GM18868 (cell line): Measurements from ENCODE around the gene NTM.

ENCODE experiments used
- ATAC-seq: cut with Tn5 transposase; IDR thresholded peaks from one replicate; pipeline ENCODE4 v1.9.1; 2021; ENCODE audit warnings: mild to moderate bottlenecking, moderate library complexity; ENCODE audit not compliant: unreplicated experiment

Gene NTM

DNA sequence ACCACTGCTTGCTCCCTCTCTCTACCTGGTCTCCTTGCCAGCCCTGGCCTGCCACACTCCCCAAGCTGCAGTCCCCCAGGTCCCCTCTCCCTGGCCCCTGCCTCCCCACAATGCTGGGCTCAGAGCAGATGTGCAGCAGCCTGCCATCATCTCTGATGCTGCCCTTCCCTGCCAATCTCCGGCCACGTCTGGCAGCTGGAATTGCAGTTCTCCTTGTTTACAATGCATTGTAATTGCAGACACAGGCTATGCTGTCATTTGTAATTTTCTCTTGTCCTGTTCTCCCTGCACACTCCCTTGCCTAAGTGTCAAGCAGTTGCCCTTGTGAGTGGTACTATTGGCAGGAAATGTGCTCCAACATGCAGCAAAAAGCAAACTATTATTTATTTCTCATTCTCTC lies 222.3 kb downstream of the NTM start:
- no peak for ATAC-seq

DNA sequence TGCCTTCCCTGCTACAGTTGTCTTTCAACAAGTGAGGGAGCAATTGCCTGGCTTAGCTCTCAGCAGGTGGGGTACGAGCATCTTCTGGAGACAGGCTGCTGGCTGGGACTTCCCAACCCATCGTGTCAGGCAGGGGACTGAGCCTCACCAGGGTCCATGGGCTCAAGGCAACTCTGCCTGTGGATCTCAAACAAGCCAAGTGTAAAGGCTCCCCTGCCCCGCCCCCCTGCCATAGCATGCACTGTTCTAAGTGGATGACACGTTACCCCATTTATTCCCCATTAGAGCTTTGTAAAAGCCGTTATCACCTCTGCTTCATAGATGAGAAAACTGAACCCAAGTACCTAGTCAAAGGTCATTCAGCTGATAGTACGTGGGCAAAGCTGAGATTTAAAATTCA lies 222.9 kb downstream of the NTM start:
- ATAC-seq: no peak

DNA sequence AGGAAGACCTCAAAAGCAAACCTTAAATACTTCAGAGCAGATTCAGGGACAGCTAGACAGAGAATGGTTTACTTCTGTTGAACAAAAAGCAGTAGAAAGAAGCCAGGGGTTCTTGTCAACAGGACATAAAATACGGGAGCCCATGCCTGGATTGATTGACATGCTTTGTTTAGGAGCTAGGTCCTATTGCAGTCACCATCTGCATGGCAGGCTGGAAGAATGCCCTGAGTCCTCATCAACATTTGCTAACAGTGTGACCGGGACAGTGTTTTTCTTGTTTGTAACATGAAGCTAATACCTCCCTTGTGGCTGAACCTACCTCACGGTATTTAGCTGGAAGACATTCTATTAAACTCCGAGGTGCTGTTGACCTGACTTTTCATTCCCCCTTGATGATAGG lies 225.4 kb downstream of the NTM start:
- no peak for ATAC-seq

DNA sequence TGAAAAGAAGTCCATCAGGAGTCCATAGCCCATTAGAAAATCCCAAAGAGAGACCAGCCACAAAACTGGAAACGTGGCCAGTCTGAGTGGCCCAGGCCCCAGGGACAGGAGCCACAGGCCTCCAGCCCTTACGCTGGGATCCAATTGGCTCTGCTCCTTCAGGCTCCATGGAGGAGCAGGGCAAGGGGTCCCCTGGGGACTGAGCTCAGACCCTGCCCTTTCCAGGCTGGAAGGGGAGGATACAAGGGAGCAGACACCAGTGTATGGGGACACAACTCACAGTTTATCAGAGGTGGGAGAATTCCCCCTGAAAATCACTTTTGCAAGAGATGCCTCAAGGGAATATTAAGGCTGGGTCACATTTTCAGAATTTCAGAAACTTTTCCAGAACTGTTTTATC lies 227.5 kb downstream of the NTM start:
- no peak for ATAC-seq

DNA sequence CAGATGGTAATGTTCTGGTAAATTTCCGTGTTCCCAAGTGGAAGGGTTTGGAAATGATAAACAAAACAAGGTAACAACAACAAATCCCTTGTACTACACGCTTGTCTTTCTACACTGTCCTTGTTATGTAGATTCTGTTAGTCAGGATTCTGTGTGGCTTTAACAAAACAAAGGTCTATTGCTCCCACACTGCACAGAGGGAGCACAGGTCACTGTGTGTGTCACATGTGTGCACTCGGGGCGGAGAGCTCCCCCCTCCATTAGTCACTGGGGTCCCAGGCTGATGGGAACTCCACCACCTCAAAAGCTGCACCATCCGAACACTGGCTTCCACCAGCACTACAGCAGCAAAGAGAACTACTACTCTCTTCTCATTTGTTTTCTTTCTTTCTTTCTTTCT lies 227.9 kb downstream of the NTM start:
- ATAC-seq: no peak

DNA sequence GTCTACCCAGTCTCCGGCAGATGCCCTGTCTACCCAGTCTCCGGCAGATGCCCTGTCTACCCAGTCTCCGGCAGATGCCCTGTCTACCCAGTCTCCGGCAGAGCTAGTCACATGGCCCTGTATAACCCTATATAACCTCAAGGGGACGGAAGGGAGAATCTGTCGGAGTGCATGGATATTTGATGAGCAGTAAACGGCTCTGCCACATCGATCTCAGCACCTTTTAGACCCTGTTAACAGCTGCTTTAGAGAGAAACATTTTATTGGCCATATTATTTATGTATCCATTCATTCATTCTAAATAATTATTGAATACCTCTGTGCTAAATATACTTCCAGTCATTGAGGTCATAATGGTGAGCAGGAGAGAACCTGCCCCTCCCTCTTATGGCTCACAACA lies 228.9 kb downstream of the NTM start:
- ATAC-seq: no peak

DNA sequence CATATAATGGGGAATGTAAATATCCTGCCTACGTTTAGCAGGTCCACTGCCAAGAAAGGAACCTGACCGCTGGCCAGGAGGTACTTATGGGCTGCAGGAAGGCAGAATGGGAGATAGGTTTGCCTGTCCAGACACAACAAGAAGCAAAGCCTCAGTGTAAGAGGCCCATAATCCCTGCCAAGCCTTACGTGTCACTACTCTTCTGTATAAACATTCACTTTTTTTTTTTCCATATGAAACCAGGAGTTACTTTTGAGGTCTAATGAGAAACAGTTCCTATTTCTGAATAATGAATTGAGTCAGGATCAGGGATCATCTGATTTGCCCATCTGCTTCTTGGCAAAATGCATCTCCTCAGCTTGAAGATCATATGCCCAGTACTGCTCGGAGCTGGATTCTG lies 230.2 kb downstream of the NTM start:
- ATAC-seq: no peak

DNA sequence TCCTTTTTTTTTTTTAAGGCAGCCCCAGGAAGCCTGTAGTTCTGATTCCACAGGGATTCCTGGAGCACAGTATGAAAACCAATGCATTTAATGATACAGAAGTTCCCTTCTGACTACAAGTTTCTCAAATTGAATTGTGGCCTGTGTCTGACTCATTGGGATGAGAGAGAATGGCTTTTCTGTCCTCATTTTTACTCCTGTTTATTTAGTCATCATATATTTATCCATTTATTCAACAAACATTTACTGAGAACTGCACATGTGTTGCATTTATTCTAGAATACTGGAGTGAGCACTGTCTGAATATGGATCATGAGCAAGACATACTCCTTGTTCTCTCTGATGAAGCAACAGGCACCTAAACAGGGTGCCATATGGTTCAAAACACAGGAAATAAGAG lies 231.2 kb downstream of the NTM start:
- no peak for ATAC-seq

DNA sequence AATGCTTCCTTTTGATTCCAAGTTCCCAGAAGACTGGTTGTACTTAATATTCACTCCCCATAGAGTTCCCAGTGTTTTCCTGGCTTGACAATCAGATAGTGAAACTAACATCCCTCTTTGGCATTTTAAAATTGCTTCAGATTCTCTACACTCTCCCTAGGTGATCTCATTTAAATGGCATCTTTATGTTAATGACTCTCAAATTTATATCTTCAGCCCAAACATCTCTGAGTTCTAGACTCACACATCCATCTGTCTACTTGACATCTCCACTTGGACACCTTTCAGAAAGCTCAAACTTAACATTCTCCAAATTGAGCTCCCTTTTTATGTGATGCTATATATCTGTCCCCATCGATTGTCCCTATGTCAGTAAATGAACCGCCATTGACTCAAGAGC lies 232.0 kb downstream of the NTM start:
- no peak for ATAC-seq

DNA sequence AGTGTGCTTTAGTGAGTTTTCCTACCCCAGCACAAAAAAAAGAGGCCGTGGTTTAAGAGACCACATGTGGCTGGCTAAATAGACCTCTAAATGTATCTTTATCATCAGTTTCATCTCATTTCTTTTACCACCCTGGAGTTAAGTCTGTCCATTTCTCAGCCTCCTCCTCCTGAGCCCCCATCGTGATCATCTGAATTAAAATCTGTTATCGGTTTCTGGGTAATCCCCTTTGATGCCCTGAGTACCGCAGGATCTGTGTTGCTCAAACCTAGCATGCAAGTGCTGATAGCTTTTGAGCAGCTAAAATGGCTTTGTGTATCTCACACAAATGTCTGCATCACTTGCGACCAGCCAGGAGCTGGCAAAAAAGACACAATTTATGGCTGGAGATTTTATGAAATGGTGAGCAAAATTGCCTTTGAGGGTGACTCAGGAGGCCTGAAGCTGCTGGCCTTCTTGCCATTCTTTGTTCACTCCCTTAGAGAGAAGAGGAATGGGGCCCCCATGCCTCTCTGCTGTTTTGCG lies 236.5 kb downstream of the NTM start:
- ATAC-seq: no peak

DNA sequence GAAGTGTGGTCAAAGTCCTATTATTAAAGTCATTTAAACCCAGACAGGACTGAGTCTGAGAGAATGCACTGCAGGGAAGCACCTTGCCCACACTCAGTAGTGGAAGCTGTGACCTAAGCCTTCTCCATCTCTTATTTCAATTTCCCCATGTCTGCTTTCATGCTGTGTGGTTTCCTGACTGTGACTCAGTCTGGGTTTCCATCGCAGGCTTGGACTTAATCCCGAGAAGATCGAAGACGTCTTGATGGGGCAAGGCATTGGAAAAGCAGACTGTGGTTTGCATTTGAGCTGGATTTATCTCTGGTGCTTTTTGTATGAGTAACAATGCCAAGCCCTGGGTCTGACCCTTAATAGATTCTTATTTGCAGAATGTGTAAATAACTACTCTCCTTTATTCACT lies 238.9 kb downstream of the NTM start:
- ATAC-seq: no peak

DNA sequence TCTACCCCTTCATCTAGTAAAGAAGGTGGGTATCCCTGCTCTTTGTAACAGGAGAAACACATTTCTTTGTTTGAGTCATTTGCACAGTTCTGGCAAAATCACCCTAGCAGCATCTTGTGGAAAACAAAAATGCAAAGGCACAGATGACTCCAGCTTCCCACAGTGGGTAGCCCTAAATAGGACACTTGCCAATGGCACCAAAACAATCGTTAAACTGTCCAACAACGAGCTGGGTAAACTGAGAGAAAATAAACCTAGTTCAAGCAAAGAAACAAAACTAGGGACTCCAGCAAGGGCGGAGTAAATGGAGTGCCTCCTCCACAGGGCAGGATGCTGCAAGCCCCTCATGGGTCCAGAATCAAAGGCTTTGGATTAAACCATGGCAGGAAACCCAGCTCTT lies 239.5 kb downstream of the NTM start:
- no peak for ATAC-seq

DNA sequence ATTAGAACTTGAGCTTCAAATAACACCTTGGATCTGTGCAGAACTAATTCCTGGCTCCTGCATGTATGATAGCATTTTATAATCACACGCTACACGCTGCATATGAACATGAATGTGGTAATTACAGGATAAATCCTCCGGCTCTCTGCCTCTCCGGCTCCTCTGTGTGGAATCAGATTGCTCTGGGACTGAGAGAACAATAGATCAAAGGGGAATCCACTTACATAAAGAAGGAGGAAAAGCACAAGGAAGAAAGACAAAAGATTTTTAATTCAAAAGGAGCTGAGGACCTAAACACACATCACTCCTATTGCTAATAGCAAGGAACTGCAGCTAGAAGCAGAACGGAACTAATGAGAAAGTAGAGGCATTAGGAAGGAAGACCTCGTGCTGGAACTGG lies 240.9 kb downstream of the NTM start:
- no peak for ATAC-seq

DNA sequence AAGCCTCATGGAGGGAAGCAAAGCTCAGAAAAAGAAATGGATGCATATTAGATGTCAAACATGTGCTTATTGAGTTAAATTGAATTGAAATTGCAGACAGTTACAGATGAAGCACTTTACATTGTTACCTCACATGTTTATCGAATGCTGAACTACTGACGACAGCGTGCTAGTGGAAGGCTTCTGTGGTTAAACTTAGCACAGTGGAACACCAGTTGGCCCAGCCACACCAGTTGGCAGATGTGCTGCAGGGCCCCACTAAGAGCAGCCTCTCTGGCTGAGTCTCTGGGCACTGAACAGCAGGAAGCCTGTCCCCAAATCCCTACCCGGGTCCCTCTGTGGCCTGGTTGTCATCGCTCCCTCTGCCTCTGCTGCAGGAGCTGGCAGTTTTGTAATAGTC lies 242.1 kb downstream of the NTM start:
- no peak for ATAC-seq

DNA sequence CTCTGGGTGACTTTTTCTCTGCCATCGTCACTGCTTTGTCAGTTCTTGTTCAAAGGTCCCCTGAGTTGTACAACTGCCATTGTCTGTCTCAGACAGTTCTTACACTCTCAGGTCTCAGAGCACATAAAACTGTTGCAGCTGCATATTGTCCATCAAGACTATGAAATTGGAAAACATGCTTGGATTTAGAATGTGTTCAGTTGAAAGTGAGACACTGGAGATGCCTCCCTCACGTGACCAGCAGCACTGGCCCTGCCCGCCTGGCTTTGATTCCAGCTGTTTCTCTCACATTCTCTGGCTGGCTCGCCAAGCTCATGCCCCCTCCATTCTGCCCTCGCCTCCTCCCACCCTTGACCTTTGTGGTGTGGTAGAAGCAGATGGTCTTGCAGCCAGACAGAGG lies 244.2 kb downstream of the NTM start:
- no peak for ATAC-seq

DNA sequence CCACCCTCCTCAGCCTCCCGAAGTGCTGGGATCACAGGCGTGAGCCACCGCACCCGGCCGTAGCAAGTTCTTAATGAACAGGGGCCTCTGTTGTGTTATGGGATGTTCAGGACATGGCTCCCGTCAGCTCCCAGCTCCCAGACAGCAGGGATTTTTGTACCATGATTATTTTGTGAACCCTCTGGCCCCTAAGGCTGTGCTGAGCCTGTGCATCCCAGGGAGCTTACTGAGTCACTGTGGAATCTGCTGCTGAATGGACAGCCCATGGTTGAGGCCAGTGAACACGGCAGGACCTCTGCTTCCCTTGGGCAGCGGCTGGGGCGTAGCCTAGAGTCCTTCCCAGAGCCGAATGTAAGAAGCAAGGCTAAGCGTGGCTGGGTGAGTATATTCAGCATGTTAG lies 245.2 kb downstream of the NTM start:
- ATAC-seq: no peak

DNA sequence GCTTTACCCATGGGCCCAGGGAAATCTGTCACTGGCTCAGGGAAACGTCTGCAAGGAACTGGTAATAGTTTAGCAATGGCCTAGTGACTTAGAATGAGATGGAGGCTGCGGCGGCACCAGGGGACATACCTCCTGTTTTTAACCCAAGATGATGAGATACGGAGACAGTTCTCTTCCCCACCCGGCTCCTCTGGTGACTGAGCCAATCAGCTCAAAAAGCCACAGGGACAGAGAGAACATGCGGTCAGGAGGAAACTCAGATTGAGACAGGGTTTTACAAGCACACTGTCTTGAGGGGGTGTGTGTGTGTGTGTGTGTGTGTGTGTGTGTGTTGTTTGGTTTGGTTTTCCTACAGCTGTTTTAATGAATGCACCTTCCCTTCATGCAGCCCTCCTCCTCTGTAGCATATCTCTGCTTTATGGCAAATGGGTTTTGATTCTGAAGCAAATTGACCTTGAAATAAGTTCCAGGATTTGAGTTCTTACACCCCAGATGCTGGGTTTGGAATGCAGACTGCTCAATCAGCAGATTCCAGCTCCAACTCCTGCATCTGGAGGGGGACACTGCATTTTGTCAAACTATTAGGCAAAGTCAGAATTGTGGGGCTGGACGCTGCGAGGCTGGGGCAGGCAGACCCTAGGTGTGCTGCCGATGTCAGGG lies 246.2 kb downstream of the NTM start:
- no peak for ATAC-seq

DNA sequence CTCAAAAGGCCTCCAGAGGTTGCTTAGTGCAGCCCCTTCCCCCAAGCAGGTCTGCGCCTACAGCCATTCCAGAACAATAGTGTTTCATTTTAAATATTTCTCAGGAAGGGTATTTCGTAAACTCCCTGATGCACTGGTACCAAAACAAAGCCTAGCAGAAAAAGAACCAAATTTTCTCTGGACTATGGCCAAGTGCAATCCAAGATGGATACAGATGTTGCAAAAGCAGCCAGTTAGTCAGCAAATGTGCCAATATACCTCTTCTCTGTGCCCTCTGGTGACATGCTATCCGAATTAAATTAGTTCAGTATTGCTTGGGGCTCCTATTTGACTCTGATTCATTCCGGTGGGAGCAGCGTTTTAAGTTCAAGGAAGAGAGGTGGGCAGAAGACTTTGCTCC lies 247.8 kb downstream of the NTM start:
- ATAC-seq: no peak

DNA sequence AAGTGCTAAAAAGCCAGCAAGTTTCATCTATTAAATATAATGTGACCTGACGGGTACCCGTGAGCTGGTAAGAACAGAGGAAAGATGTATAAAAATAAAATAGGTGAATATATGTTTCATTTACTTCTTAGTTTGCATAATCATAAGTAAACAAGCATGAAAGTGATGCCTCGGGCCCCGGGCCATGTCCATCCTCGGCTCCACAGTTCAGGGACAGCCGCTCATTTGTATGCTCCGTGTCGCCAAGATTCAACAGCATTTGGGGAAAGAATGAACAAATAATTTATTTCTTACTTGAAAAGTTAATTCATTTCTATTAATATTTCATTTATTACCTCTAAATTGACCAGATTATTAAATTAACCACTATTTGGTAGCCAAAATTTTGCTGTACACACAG lies 251.8 kb downstream of the NTM start:
- ATAC-seq: no peak

DNA sequence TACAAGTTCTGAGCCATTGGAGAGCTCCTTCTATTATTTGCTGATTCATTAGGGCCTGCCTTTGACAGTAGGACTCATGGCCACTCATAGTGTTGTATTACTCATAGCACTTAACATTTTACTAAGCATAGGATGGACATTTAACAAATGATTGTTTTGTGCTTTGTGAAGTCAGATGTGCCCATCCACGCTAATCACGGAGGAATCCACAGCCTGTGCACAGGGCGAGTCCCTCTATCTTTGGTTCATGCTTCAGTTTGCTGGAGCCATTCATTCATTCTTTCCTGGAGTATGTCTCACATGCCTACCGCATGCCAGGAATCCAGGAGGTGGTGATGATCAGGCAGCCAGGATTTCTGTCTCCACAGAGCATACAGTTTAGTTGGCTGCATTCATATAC lies 254.1 kb downstream of the NTM start:
- ATAC-seq: no peak

DNA sequence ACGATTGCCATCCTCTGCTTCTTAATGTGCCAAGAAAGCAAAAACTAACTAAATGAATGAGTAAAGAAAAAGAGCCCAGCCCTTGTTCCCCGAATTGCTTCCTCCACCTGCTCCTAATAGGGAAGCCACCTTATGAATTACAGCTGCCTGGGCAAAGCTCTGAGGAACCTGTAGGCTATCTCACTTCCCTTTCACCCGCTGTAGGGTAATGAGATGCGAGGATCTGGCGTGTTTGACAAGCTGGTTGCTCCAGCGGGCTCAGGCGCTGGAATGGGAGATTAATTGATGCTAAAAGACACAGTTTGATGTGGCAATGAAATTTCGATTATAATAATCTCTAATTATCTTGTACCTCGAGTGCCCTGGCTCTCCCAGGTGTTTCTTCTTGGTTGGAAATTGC lies 256.4 kb downstream of the NTM start:
- ATAC-seq: no peak

DNA sequence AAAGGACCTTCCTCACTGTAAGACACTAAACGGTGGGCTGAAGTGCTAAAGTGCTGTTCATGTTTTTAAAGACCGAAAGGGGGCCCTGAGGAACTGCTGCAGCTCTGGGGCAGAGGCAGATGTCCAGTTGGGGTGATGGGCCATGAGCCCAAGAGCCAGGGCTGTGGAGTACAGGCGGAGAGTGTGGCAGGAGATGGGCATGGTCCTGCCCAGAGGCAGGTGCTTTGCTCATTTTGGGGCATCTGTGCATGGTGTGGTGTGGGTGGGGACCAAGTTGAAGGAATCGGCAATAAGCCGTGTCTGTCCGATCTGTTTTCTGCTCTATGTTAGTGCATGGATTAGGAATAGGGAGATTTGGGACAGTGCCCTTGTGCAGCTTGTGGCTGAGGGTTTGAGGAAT lies 258.3 kb downstream of the NTM start:
- no peak for ATAC-seq

DNA sequence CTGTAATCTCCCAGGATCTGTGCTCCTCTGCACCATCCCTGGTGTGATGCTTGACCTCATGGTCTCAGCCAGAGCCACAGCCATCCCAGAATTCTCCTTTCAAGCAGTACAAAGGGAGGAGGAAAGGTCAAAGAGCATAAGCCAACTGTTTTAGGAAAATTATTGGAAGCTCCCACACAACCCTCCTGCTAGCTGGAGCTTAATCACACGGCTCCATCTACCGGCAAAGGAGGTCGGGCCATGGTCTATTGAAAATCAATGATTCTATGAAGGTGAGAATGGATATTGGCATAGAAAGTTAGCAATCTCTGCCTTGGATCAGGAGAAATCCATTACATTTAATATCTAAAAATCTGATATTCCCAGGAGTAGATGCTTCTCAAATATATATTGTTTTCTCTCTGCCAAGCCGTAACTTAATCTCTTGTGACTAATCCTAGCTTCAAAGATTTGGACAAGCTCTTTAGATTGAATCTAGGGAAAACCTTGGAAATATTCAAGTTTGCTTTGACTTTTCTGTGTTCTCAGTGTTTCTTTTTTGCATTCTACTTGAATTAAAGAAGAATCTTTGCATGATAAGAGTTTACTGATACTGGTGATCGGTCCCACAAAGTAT lies 259.6 kb downstream of the NTM start:
- ATAC-seq: no peak
